NOMO-1 treated with dmso at 0.1 percent for 144 hours (cell line): Measurements from ENCODE around the gene SLC48A1.
A peak's percentile ranks its signal among the peaks of the same experiment; 100 is the strongest.

ENCODE experiments used
- DNase-seq: peaks from one replicate; lab custom pipeline; 2025; ENCODE audit not compliant: unreplicated experiment; lab: John Stamatoyannopoulos, UW

The SLC48A1 gene

DNA sequence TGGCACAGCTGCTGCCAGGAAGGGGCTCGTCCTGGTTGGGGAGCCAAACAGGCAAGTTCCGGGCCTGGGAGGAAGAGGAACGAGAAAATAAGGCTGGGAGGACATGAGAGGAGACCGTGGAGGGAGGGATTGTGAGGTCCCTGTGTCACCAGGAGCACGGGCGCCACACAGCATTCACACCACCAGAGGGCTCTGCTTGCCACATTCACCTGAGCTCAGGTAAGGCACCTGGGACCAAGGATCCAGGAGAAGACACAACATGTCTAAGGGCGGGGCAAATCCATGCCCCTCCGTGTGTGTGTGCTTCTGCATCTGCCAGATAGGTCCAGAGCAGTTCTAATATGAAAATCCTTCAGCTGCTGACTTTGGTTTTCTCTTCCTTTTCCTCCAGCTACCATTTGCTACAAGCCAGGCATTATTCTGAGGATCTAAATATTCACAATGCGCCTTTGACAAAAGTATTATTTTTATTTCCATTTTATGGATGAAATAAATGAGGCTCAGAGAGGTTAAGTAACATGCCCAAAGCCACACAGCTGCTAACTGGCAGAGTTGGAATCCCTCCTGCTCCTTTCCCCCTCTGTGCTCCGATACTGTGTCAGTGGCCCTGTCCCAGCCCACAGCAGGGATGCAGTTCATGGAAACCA, 28.9 kb upstream of the SLC48A1 start:
- no peak for DNase-seq

DNA sequence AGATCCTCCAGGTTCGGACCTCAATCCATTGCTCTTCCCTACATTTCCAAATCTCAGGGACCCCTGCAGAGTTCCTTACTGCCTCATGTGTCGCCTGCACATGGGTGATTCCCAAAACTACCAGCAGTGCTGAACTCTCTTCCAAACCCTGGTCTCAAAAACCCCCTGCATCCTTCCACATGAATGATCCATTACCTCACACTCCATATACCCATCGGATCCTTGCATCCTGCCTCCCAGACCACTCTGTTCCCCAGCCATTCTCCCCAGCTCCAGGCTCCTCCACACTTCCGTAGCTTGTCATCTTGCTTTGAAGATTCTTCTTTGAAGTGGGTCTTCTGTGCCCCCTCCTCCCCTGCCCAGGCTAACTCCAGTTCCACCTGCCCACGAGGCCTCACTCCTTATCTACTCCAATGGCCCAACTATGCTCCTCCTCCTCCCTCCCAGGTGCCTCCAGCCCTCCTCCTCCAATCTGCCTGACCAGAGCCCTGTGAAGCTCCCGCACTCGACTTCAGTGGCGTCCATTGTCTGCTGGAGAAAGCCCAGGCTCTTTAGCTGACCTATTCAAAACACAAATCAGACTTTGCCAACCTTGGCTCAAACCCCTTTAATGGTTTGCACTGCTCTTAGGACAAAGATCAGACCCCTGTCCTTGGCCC, 28.1 kb upstream of the SLC48A1 start:
- no peak for DNase-seq

DNA sequence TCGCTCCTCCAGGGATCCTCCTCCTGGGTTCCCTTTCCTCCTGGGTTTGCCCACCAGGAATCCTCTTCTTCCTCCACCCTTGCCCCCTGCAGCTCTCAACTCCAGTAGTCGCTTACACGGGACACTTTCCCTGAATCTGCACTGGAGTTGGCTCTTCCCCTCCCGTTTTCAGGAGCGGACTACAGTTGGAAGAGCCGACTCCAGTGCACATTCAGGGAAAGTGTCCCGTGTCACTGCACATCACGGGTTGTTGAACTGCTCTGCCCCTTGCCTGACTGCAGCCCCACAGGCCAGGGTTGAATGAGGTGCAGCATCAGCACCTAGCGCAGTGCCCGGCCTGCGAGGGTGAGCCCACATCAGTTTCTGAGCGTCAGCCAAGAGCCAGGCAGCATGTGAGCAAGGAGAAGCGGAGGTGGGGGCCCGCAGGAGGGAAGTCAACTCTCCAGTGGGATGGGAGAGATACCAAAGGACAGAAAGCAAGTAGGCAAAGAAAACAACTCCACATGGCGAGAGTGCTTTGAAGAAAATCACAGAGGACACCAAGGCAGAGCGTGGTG, 27.5 kb upstream of the SLC48A1 start:
- no peak for DNase-seq

DNA sequence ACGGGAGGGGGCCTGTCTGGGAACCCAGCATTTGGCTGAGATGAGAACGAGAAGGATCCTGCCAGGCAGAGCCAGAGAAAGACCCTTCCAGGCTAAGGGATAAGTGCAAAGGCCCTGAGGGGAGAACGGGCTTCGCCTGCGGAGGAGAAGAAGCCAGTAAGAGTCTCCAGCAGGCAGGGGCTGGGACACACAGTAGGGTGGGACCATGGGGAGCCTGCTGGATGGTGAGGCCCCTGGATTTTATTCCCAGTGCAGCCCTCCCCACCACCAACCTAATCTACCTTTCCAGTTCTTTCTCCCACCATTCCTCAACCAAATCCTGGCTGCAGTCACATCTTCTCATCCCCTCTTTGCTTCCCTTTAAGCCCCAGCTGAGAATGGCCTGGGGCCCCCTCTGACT, 27.0 kb upstream of the SLC48A1 start:
- DNase-seq = no peak

DNA sequence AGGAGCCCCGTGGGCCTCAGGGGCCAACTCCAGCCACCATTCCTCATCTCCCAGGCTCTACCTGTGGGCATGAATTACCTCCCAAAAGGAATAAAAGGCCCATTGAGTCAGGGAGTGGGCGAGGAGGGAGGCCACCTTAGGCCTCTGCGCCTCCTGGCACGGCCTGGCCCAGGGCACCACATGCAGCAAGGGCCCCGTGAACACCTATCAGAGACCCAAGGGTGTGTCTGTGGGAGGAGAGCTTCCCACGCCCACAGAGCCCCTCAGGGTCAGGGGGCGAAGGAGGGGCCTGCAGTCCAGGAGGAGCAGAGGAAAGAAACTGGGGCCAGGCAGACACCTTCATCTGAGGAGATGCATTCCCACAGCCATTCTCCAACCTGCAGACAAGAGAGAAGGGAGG, 26.5 kb upstream of the SLC48A1 start:
- DNase-seq = no peak

DNA sequence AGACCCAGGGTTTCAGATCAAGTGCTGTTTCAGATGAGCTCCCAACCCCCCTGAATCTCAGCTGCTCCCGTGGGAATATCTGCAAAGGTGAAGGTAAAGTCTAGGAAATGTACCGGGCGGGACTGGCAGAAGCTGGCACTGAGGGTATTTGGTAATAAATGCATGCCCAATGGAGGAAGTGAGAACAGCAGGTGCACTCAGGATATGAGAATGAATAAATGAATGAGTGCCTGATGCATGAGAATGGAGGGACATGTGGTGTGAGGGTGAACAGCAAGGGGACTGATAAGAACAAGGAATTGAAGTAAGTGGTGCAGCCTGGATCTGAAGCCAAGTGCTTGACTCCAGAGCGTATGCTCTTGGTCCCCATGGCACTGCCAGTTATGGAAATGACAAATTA, 25.9 kb upstream of the SLC48A1 start:
- DNase-seq = no peak

DNA sequence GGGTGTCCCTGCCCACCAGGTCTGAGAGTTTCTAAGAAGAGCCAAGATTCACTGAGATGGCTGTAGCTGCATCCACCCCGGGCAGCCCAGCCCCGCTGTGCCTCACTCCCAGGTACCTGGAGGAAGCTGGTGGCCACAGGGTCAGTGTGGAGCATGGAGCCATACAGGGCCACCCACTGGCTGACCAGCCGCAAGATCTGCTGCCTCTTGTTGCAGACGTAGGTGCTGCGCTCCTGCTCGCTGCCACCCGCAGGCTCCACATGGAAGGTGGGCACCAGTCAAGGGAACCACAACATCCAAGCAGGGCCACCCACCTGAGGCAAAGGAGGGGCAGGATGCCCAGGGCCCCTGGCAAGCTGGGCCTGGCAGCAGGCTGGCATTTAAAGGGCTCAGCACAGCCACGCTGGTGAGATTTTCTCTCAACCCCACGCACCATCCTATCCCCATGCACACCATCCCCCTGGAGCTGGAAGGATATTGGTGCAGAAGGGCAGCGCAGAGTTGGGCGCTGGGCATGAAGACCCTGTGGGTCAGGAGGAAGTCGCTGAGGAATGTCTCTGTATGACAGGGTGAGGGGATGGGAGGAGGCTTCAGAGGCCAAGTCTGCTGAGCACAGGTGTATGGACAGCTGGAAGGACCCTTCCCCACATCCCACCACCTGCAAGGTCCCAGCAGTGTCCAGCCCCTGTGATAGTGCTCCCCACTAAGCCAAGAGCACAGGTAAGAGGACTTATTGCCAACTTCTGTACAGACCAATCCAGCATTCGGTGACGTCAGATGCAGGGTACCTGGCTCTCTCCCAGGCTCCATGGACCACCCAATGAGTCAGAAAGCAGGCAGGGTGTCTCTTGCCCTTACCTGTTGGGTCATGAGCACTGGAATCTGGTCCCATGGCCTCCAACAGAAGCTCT, 25.2 kb upstream of the SLC48A1 start:
- no peak for DNase-seq

DNA sequence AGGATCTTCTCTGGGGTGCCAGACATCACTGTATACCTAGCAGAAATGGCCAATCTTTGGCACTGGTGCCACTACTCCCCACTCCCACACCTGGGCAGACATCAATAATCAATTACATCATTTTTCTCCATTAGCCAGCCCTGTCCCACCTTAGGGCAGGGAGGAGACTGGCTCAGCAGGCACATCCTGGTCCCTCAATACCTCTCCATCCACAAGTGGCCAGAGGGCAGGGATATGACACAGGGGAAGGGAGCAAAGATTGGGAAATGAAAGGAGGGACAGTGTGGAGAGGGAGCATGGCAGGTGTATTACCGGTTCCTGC, 24.6 kb upstream of the SLC48A1 start:
- no peak for DNase-seq

DNA sequence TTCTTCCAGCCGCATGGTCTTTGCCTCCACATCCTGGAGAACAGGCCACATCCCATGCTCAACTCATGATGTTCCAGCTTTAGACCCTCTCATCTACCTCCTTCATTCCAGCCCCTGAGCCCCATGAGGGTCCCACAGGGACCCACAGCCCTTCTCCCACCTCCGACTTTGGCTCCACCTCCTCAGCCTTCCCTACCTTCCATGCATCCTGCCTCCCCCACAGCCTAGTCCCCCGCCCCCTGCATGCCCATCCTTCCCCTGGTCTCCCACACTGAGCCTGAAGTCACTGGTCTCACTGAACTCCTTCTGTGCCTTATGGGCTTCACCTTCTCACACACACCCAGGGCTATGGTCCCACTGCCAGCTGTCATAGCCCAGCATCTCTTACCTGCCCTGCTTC, 24.1 kb upstream of the SLC48A1 start:
- no peak for DNase-seq

DNA sequence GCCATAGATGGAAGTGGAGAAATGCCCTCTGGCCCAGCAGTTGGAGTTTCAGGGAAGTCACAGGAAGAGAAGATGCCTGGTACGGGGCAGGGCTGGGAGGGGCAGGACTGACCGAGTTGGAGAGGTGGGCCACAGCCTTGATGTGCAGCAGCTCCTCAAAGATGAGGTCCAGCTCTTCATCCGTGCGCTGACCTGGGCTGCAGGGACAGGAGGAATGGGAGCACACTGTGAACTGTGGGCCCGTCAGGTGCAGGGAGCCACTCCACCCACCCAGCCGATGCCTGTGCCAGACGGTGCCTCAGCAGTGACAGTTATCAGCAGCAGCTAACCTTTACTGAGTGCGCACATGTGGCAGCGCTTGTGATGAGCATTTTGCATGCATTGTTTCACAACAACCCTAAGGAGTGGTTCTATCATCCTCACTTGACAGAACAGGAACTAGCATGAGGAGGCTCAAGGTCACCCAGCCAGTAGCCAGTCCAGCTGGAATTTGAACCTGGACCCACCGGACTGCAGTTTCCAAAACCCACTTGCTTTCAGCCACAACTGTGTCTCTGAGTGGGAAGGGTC, 22.7 kb upstream of the SLC48A1 start:
- peak; percentile 32 for DNase-seq

DNA sequence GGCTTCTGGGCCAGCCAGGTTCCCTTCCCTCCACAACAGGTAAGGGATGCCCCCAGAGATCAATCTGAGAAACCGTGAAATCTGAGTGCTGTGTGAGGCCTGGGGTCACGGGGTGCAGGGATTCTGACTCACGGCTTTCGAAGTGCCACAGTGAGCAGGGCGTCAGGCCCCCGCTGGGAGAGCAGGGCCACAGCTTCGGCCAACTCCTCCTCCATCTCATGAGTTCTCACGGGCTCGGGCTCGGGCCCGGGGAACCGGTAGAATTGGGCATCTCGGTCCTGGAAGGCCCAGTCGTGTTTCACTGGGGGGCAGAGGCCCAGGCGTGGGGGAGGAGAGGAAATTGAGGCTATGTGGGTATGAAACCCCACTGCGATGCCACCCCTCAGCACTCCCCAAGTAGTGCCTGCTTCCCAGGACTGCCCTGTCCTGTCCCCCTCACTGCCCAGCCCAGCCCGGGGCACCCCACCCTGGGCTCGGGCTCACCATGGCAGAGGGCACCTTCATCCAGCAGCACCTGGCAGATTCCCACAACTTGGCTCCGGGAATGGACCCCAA, 22.0 kb upstream of the SLC48A1 start:
- DNase-seq = no peak

DNA sequence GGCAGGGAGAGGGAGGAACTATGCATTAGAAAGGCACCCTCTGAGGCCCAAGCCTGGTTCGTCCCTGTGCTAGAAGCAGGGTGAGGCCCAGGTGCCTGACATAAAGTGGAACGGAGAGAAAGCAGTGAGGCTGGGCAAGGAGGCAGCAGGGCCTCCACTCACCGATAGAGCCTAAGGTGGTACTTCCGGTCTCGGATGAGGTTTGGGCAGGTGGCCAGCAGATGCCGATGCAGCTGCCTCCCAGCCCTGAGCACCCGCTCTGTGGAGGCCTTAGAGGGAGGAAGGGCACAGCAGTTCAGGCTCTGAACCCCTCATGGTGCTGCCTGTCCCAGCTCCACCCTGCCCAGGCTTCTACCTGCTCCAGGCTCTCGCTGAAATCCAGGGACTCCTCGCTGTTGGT, 21.5 kb upstream of the SLC48A1 start:
- DNase-seq = no peak

DNA sequence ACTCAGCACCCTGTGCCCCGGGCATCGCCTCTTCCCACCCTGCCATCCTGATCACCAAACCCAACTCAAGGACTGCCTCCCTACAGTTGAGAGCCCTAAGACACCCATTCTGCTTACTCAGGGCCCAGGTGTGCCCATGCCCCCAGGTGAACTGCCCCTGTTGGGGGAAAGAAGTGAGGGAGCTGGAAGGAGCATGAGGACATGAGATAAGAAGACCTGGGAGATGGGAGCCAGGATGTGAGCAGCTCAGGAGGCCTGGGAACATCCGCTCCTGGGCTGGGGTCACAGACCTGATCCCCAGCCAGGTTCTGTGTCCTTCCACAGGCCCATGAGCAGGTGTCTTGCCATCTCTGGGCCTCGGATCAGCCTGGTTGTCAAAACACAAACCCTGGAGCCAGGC, 20.9 kb upstream of the SLC48A1 start:
- DNase-seq = no peak

DNA sequence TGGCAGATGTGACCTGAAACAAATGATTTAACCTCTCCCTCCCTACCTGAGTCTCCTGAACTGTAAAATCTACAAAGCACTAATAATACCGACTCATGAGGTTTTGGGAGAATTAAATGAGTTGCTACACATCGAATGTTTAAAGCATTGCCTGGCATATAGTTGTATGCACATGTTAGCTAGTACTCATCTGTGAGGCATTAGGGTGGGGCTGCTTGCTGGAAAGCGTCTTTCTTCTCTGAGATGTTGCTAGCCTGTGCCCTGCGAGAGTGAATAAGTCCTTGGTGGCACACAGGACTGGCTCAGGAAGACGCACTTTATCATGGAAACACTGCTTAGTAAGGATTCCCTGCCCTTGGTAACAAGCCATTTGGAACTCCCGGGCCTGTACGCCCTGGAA, 20.5 kb upstream of the SLC48A1 start:
- DNase-seq = no peak

DNA sequence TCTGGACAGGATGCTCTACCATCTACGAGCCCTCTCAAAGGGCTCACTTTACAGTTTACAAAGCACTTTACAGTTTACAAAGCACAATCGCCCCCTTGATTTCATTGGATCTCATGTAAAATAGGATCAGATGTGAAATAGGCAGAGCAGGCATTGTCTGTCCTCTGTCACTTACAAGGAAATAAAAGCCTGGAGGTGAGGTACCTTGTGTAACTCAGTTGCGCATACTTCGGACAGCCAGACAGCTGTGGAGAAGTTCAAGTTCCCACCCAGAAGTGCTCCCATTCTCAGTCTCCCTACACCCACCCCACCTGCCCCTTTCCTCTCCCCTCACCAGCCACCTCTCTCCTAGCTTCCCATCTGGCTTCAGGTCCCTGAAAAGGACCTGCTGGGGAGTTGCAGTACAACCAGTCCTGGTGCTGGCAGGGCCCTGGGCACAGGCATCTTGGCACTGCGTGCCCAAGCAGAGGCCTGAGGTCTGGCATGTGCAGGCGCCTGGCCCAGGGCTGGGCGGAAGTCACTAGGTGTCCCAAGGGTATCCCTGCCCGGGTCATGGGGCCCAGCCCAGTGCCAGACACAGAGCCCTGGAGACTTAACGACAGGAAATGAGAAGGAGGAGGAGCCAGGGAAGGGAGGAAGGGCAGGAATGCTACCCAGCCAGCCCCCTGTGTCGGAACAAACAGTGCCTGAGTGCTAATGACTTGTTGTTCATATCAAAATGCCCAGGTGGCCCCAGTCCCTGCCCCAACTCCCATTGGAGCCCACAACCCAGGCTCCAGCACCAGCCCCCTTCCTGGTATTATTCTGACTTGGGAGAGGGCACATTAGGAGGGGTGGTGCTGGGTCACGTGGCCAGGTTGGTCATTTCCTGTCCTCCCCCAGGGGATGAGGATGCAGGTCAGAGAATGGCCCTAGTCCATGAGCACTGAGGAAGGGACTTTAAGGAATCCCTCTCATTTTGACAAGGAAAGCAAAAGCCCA, 19.7 kb upstream of the SLC48A1 start:
- no peak for DNase-seq

DNA sequence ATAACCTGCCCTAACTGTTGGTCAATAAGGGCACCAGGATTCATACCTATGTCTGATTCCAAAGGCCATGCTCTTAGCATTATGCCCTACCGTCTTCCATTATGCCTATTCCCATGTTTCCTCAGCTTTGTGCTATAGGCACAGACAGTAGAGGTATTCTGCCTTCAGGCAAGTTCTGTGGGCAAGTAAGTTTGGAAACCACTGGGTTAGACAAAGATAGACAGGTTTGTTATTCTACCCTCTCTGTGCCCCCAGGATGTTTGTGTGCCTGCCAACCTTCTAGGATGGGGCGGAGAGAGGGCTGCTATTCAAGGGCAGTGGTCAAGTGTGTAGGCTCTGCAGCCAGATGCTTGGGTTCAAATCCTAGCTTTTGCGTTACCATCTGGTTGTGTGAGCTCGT, 18.9 kb upstream of the SLC48A1 start:
- no peak for DNase-seq

DNA sequence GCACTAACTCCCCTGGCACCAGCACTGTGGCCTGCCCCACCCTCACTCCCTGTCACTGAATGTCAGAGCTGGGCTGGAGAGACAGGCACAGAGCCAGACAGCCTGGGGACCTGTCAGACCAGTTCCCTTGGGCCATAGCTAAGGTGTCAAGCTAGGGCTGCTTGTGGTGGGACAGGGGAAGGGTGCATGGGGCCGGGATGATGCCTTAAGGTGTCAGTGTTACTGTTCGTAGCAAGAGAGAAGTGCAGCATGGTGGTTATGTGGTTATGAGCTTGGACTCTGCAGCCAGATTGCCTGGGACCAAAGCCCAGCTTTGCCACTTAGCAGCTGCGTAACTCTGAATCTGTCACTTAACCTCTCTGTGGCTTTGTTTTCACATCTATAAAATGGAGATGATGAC, 18.2 kb upstream of the SLC48A1 start:
- no peak for DNase-seq

DNA sequence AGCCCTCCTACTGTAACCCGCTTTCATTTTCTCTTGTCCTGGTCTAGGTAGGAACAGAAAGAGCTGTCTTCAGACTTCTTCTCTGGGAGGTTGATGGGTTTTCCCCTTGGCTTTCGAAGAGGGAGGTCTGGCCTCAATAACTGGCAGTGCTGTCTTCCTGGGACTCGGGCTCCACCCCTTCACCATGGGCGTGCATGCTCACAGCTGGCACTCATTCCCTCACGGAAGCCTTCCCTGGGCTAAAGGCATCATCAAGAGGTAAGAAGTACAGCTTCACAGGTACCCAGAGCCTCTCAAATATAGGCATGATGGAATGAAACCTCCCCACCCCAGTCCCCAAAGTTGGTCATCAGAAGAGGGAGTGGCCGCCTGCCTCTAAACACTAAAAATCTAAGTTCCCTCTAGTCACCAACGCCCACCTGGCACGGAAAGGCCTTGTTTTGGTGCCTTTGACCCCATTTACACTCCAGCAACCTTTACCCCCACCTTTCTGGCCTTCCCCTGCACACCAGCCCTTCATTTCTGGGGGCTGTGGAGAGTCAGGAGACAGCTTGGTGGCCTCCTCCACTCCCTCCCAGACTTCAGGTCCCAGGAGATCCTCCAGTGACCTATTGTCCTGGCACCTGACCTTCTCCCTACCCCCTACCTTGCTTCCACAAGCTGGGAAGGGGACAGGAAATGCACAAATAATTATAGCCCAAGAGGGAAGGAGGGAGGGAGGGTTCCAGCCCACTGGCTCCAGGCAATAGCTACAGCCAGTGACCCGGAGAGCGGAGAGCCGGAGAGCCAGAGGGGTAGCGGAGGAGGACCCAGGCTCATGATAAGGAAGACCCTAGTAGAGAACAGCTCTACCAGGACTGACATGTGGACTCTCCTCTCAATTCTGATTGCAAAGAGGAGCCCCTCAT, 17.1 kb upstream of the SLC48A1 start:
- DNase-seq = no peak

DNA sequence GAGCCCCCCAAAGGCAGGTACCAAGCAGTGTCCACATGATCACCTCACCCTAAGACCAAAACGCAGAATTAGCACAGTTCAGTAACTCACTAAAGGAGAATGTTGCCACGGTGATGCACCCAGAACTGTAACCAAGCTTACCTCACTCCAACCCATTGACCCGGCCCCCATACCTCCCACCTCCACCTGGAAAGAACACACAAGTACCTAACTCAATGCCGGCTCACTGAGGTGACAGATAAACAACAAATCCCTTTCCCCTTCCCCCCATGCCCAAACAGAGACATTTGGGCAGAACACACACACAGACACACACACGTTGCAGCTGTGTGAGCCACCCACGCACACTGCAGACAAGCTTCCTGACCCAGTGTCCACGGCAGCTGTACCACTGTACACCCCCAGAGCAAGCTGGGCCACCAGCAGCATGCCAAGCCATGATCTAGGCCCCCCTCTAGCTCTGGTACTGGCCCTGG, 15.6 kb upstream of the SLC48A1 start:
- no peak for DNase-seq
